GM21390 (cell line): ENCODE measurements around the gene CMTM3.
"Not testable (repeated sequence)": the region's sequence is repeated elsewhere in the genome, so short reads cannot be mapped to it uniquely, and the experiment has no call there.

Experiments
- ATAC-seq: cut with Tn5 transposase; IDR thresholded peaks from one replicate; pipeline ENCODE4 v1.9.1; 2021; ENCODE audit not compliant: unreplicated experiment

The CMTM3 gene

GRCh38 chr16:66608241-66609138, 4.0 kb downstream of the CMTM3 start:
- peak; percentile 53 for ATAC-seq

- no peak for ATAC-seq
Observed at GRCh38 chr16:66609139-66609510, 4.6 kb downstream of the CMTM3 start.

GRCh38 chr16:66610111-66610820, 5.8 kb downstream of the CMTM3 start:
- ATAC-seq = no peak

GRCh38 chr16:66611911-66612310, 7.4 kb downstream of the CMTM3 start:
- ATAC-seq = not testable (repeated sequence)

GRCh38 chr16:66612422-66612821, 7.9 kb downstream of the CMTM3 start:
- no peak for ATAC-seq

- no peak for ATAC-seq
Observed at GRCh38 chr16:66614161-66614802, 9.8 kb downstream of the CMTM3 start.

GRCh38 chr16:66616169-66616568, 11.7 kb downstream of the CMTM3 start:
- ATAC-seq = no peak

GRCh38 chr16:66616592-66616991, 12.1 kb downstream of the CMTM3 start:
- no peak for ATAC-seq

- no peak for ATAC-seq
Observed at GRCh38 chr16:66617010-66617434, 12.5 kb downstream of the CMTM3 start.

GRCh38 chr16:66617728-66618127, 13.2 kb downstream of the CMTM3 start:
- no peak for ATAC-seq

GRCh38 chr16:66618588-66619375, 14.3 kb downstream of the CMTM3 start:
- no peak for ATAC-seq

GRCh38 chr16:66619534-66620428, 15.3 kb downstream of the CMTM3 start:
- ATAC-seq = no peak

- no peak for ATAC-seq
Observed at GRCh38 chr16:66620429-66620795, 15.9 kb downstream of the CMTM3 start.

- ATAC-seq = no peak
Observed at GRCh38 chr16:66621973-66622372, 17.5 kb downstream of the CMTM3 start.

GRCh38 chr16:66622863-66623262, 18.4 kb downstream of the CMTM3 start:
- ATAC-seq = no peak

- ATAC-seq = no peak
Observed at GRCh38 chr16:66623755-66624154, 19.3 kb downstream of the CMTM3 start.

- ATAC-seq = not testable (repeated sequence)
Observed at GRCh38 chr16:66627611-66628378, 23.3 kb downstream of the CMTM3 start.

GRCh38 chr16:66629856-66630255, 25.4 kb downstream of the CMTM3 start:
- ATAC-seq = no peak

- not testable (repeated sequence) for ATAC-seq
Observed at GRCh38 chr16:66630561-66631260, 26.2 kb downstream of the CMTM3 start.
